ENCODE measurements around the gene CASP3.

The CASP3 gene

DNA sequence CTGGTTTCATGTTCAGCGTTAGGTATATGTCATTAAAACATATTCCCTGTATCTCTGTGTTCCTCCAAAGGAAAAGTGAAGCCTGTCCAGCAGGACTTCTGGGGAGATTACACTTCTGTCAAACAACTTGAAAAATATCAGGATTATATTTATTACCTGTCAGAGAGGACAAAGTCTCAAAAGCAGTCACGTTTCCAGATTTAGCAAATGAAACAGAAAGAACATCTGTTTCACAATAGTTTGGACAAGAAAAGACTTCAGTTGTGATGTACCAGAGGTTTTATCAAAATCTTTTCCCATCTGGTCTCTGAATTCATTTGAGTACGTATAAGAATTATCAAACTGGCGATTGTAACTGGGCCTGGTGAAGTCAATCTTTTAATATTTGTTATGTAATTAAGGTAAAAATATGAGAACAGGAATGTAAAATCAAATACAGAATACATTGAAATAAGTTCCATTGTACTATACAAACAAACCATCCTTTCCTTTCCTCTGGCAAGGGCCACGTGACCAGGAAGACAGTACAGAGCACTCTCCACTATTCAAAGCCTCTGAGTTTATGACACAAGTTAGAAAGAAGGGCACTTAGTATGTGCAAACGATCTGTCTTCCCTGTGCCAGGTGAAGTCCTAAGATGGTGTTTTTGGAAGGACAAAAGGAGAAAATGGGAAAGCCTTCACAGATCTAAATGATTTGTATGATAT, 3.2 kb downstream of the CASP3 start:
- TF ChIP-seq, protein P1, sequence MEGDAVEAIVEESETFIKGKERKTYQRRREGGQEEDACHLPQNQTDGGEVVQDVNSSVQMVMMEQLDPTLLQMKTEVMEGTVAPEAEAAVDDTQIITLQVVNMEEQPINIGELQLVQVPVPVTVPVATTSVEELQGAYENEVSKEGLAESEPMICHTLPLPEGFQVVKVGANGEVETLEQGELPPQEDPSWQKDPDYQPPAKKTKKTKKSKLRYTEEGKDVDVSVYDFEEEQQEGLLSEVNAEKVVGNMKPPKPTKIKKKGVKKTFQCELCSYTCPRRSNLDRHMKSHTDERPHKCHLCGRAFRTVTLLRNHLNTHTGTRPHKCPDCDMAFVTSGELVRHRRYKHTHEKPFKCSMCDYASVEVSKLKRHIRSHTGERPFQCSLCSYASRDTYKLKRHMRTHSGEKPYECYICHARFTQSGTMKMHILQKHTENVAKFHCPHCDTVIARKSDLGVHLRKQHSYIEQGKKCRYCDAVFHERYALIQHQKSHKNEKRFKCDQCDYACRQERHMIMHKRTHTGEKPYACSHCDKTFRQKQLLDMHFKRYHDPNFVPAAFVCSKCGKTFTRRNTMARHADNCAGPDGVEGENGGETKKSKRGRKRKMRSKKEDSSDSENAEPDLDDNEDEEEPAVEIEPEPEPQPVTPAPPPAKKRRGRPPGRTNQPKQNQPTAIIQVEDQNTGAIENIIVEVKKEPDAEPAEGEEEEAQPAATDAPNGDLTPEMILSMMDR (conservative IDR thresholded peaks at IDR 0.05; ENCODE audit: control insufficient read depth, insufficient read depth, low read depth, low read length): no peak
- H3K4me3 ChIP-seq (ENCODE audit: control insufficient read depth, low read depth, low read length): no peak overlapping the region
- DNase-seq (ENCODE audit: low read depth): no peak

DNA sequence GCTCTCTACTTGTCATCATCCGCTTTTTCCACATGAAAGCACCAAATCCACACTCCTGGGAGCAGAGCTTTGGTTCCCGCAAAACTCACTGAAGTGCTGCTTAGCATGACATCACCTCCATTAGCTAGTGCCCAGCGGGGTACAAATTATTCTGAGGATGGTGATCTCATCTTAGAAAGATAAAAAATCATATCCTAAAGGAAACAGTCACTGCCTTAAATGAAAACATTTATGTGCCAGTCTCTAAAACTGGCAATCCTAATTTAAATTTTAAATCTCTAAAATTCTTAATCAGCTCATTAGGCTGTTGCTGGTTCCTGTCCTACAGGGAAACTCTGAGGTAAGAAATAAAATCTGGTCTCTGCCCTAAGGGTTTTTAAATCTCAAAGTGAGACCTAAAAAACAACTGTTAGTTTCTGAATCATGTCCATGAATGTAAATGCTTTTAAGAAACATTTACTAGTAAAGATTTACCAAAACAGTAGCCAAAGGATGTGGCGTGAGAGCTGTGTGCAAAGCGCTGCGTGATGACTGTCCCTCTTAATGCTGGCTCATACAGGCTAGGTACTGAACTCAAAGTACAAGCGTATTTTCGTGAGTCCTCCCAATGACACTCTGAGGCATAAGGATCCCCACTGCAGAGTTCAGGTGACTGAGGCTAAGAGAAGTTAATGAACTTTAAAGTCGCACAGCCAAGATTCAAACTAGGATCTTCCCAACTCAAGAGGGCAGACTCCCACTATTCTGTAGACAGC, 4.5 kb downstream of the CASP3 start:
- peak; percentile 14 for DNase-seq (ENCODE audit: low read depth)
- no peak overlapping the region for H3K4me3 ChIP-seq (ENCODE audit: control insufficient read depth, low read depth, low read length)
- TF ChIP-seq, protein P1 (conservative IDR thresholded peaks at IDR 0.05; ENCODE audit: control insufficient read depth, insufficient read depth, low read depth, low read length): no peak

DNA sequence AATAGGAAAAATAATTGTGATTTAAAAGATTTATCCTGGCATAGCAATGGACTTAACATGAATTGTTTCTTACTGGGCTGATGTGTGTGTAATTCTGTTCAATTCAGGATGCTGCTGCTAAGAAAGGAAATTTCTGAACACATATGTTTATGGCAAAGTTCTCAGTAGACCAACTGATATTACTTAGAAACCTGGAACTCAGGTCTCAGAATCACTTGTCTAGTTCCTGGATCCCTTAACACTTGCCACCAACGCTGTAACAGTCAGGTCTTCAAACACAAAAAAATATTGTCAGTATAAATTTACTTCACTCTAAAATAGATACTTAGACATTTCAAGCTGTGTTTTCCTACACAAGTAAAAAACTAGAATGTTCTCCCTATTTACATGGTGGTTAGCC, 5.5 kb downstream of the CASP3 start:
- no peak overlapping the region for H3K4me3 ChIP-seq (ENCODE audit: control insufficient read depth, low read depth, low read length)
- TF ChIP-seq, protein P1 (conservative IDR thresholded peaks at IDR 0.05; ENCODE audit: control insufficient read depth, insufficient read depth, low read depth, low read length): no peak
- no peak for DNase-seq (ENCODE audit: low read depth)

DNA sequence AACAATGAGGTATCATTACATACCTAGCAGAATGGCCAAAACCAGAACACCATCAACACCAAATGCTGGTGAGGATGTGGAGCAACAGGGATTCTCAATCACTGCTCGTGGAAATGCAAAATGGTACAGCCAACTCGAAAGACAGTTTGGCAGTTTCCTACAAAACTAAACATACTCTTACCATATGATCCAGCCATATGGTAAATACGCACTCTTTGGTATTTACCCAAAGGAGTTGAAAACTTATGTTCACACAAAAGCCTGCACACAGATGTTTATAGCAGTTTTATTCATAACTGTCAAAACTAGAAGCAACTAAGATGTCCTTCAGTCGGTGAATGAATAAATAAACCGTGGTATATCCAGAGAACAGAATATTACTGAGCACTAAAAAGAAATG, 7.8 kb downstream of the CASP3 start:
- no peak overlapping the region for H3K4me3 ChIP-seq (ENCODE audit: control insufficient read depth, low read depth, low read length)
- TF ChIP-seq, protein P1 (conservative IDR thresholded peaks at IDR 0.05; ENCODE audit: control insufficient read depth, insufficient read depth, low read depth, low read length): no peak
- DNase-seq (ENCODE audit: low read depth): no peak

DNA sequence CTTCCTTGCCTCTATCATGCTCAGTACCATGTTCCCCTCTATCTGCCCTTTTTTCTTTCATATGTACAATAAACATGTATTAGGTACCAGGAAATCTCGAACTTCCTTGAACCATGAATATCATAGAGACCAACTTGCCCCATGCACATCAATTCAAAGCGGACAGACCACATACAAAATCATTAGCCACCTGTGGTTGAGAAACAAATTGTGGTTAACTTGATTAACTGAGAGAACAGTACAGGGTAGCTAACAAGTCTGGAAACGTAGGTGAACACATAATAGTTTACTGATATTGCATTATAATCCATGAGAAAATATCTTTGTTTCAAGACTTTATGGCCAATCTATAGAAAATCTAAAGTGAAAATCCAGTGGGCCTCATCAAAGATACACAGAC, 8.2 kb downstream of the CASP3 start:
- no peak for DNase-seq (ENCODE audit: low read depth)
- no peak overlapping the region for H3K4me3 ChIP-seq (ENCODE audit: control insufficient read depth, low read depth, low read length)
- TF ChIP-seq, protein P1 (conservative IDR thresholded peaks at IDR 0.05; ENCODE audit: control insufficient read depth, insufficient read depth, low read depth, low read length): no peak

DNA sequence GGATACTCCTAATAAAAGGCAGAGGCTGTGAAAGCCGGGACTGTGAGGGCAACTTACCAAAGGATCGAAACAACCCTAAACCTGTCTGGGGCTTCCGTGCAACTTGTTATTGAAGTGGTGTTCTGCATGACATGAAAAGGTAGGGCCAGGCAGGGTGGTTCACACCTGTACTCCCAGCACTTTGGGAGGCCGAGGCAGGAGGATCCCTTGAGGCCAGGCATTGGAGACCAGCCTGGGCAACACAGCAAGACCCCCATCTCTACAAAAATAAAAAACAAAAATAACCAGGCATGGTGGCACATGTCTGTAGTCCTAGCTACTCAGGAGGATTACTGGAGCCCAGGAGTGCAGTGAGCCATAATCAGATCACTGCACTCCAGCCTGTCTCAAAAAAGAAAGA, 12.3 kb downstream of the CASP3 start:
- DNase-seq (ENCODE audit: low read depth): no peak
- TF ChIP-seq, protein P1 (conservative IDR thresholded peaks at IDR 0.05; ENCODE audit: control insufficient read depth, insufficient read depth, low read depth, low read length): no peak
- H3K4me3 ChIP-seq (ENCODE audit: control insufficient read depth, low read depth, low read length): no peak overlapping the region
